ENCODE results near the gene GSTO2.

GSTO2 gene

DNA sequence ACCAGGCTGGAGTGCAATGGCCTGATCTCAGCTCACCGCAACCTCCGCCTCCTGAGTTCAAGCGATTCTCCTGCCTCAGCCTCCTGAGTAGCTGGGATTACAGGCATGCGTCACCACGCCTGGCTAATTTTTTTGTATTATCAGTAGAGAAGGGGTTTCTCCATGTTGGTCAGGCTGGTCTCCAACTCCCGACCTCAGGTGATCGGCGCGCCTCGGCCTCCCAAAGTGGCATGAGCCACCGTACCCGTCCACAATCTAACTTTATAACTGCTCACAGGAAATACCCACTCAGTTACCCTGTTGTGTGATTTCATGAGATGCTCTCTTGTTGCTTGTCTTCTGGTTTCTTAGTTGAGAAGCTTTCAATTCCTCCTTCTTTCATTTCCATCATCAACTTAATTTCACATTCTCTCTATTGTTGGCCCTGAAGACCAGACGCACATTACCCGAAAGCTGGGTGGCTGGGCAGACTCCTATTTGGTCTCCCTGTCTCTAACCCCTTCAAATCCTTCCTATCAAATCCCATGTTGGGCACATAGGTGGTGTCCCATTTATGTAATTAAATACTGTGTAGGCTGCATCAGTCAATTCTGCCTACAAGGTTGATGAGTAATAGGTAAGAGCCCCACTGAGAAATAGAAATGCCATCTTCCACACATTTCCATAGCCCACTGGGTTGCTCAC lies 1.1 kb upstream of the GSTO2 start:
- TF ChIP-seq, protein P1, sequence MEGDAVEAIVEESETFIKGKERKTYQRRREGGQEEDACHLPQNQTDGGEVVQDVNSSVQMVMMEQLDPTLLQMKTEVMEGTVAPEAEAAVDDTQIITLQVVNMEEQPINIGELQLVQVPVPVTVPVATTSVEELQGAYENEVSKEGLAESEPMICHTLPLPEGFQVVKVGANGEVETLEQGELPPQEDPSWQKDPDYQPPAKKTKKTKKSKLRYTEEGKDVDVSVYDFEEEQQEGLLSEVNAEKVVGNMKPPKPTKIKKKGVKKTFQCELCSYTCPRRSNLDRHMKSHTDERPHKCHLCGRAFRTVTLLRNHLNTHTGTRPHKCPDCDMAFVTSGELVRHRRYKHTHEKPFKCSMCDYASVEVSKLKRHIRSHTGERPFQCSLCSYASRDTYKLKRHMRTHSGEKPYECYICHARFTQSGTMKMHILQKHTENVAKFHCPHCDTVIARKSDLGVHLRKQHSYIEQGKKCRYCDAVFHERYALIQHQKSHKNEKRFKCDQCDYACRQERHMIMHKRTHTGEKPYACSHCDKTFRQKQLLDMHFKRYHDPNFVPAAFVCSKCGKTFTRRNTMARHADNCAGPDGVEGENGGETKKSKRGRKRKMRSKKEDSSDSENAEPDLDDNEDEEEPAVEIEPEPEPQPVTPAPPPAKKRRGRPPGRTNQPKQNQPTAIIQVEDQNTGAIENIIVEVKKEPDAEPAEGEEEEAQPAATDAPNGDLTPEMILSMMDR (IDR thresholded peaks at IDR 0.05; ENCODE audit: extremely low read depth, insufficient read depth, missing control alignments): no peak
- in situ Hi-C loops (cut with MboI; ENCODE audit: low pct_unique_long_range_greater_than_20kb, low sequenced_read_pairs, unreplicated experiment): no loop called here
- DNase-seq (ENCODE audit: low spot score): no peak

DNA sequence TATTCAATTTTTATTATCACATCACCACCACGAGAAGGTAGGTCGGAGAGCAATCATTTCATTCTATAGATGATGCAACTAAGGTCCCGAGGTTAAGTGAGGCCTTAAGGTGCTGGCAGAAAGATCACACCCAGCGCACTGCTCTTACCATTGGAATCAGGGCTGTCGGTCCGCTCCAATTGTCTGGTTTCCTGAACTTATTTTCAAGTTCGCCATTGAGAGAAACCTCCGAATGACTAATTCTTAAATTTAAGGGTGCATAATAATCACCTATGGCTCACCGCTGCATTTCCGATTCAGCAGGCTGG lies 625 bp upstream of the GSTO2 start:
- TF ChIP-seq, protein P1 (IDR thresholded peaks at IDR 0.05; ENCODE audit: extremely low read depth, insufficient read depth, missing control alignments): no peak
- in situ Hi-C loops (cut with MboI; ENCODE audit: low pct_unique_long_range_greater_than_20kb, low sequenced_read_pairs, unreplicated experiment): no loop called here
- DNase-seq (ENCODE audit: low spot score): no peak

DNA sequence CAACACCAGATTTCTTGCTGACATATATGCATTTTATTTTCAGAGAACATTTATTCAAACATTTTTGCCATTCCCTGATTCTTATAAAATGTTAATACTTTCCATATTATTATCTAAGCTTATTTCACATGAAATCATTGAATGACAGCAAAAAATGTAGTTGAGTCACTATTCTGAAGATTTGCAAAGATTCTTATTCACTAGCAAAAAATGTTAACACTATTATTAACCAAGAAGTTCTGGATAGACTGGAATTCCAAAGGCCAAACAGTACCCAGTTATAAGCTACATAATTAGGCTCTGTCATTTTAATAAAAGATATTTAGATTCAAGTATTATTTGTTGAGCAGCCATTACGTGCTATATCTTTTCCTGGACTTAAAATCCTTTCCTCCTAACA lies 4.3 kb downstream of the GSTO2 start:
- TF ChIP-seq, protein P1 (IDR thresholded peaks at IDR 0.05; ENCODE audit: extremely low read depth, insufficient read depth, missing control alignments): no peak
- no peak for DNase-seq (ENCODE audit: low spot score)
- in situ Hi-C loops (cut with MboI; ENCODE audit: low pct_unique_long_range_greater_than_20kb, low sequenced_read_pairs, unreplicated experiment): no loop called here

DNA sequence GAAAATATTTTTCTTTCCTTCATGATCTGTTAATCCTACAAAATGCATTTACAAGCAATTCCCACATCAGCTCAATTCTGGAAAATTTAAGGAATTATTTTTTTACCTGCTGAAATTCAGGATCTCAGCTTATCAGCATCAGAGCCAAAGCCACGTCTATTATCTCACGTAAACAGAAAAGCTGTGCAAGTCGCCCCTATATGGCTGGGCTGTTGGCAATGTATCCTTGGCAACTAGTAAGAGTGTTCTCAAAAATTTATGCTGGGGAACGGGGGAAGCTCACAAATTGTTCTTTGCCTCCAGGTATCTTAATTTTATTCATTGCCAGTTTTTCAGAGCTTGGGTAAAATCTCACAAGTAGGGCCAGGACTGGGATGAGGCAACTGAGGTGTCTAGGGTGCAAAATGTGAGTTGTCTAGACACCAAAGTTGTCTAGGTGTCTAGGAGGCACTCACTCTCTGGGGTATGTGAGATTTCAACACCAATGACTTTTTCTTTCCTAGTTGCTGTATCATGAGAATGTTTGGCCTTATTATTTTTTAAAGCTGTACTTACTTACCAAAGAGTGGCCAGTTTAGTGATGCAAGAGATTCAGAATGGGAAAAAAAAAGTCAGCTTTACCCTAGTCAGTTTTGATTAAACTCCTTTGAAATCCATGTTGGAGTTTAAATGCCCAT lies 5.1 kb downstream of the GSTO2 start:
- in situ Hi-C loops (cut with MboI; ENCODE audit: low pct_unique_long_range_greater_than_20kb, low sequenced_read_pairs, unreplicated experiment): no loop called here
- DNase-seq (ENCODE audit: low spot score): no peak

DNA sequence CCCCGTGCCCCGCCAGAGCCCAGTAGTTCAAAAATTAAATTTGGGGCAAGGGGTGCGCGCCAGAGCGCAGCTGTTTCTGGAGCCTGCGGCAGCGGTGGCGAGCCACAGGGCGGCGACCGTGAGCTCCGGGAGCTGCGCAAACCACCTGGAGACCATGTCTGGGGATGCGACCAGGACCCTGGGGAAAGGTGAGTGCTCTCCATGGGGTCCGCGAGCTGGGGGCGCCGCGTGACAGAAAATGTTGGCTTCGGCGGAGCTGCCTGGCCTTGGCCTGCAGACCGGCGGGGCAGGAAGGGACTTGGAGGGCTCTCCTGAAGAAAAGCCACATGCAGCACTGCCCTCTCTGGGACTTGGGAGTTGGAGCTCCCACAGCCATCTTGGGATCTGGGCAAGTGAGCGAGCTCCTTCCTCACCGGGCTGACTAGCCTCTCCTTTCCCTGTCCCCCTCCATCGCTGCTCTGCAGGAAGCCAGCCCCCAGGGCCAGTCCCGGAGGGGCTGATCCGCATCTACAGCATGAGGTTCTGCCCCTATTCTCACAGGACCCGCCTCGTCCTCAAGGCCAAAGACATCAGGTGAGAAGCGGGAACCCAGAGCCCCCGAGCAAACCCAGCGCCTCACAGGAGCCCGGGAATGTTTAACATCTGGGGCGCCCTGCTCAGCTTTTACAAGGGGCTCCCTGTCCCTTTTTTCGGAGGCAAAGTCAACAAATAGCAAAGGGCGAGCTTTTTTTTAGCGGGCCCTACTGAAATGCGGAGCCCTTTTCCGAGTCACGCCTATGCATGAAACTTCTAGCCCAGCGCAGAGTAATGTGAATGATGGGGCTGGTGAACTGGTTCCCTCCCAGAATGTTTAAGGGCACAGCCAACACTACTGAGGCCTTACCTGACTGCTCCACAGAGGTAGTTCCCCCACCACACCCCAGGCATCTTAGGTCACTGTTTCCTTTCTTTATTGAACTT lies 6.1 kb downstream of the GSTO2 start:
- in situ Hi-C loops (cut with MboI; ENCODE audit: low pct_unique_long_range_greater_than_20kb, low sequenced_read_pairs, unreplicated experiment): no loop called here
- DNase-seq (ENCODE audit: low spot score): peak; percentile 63
- TF ChIP-seq, protein P1 (IDR thresholded peaks at IDR 0.05; ENCODE audit: extremely low read depth, insufficient read depth, missing control alignments): peak; percentile 78

More for the DNA sequence above, 5.1 kb downstream of the GSTO2 start:
- TF ChIP-seq, protein P1 (IDR thresholded peaks at IDR 0.05; ENCODE audit: extremely low read depth, insufficient read depth, missing control alignments): no peak

DNA sequence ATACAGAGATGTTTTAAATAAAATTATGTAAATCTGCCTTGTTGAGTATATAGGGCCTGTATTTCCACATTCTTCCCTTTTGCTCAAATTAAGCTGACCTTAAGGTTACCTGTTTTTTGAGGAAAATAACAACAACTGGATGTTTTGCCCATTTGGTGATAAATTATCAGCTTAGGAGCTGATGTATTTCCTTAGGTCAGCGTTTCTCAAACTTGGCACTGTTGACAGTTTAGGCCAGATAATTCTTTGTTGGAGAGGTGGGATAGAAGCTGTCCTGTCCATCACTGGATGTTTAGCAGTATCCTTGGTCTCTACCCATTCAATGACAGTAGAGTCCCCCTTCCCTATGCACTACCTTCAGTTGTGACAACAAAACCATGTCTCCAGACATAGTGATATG lies 7.2 kb downstream of the GSTO2 start:
- DNase-seq (ENCODE audit: low spot score): no peak
- in situ Hi-C loops (cut with MboI; ENCODE audit: low pct_unique_long_range_greater_than_20kb, low sequenced_read_pairs, unreplicated experiment): no loop called here
- TF ChIP-seq, protein P1 (IDR thresholded peaks at IDR 0.05; ENCODE audit: extremely low read depth, insufficient read depth, missing control alignments): no peak

All from GM13977 (cell line).